Ecto neural progenitor cell (in vitro differentiated cells): ENCODE results near the gene CAPN14.

Experiments used
- DNase-seq: peaks from one replicate; pipeline ENCODE4 v3.0.0-alpha.2; 2018; ENCODE audit warnings: low spot score

Gene CAPN14

DNA sequence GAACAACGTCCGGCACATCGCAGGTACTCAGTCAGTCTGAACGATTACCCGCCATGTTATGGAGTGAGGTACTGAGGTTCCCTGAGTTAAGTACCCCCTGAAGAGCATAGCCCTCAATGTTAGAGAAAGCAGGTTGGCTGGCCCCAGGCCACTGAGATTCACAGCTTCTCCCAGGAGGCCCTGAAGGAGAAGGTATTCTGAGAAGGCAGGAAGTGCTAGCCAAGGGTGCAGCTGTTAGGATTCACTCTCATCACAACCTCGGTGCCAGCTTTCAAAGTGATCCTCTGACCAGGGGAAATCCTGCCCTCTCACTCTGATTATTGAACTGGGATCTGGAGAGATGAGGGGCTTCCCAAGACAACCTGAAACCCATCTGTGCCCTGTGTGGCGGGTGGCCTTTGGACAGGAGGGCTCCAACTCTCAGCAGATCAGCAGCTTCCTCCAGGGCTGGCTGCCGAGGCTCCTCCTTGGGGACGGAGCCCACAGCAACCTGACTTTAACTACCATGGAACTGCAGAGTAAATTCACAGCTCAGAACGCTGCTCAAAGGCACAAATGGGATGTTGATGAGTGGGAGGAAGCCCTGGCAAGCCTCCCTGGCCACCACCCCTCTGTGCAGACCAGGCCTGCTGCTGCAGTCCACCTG is 24.4 kb upstream of the CAPN14 start:
- no peak for DNase-seq

DNA sequence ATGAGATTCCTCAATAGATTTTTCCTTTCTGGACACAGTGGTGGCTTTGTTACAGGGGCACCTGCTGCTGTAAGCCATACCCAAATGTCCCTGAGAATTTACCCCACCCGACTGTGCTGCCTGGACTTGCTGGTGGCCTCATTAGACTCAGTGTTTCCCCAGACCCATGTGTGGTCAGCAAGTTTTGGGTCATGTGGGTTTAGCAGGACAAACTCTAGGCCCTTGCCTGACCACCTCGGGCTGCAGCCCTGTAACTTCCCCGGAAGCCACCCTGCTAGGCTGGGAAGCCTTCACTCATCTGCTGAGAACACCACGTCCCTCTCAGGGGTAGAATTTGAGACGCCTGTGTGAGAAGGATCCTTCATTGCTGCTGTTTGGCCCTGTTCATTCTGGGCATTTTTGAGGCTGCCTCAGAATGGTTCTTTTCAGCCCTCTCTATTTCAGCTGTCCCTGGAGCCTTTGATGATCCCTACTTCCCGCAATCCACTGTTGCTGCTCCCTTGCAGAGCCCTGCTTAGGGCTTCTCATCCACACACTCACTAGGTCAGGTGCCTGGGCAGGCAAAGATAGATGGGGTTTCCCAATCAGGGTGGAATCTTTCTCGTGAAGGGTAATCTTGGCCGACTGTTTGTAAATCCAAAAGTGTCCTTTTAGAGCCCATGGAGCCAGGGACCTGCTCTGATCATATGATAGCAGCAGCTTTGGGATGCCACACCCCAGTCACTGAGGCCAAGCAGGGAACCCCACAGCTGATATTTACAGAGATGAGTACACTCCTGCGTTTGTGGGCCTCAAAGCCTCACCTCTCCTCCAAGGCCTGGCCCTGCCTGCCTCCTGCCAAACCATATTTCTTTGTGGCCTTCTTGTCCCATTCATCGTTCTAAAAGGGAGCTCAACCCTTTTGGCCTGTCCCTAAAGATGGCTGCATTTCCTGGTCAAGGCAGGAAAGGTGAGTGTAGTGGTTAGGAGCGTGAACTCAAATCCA is 23.4 kb upstream of the CAPN14 start:
- DNase-seq = no peak

DNA sequence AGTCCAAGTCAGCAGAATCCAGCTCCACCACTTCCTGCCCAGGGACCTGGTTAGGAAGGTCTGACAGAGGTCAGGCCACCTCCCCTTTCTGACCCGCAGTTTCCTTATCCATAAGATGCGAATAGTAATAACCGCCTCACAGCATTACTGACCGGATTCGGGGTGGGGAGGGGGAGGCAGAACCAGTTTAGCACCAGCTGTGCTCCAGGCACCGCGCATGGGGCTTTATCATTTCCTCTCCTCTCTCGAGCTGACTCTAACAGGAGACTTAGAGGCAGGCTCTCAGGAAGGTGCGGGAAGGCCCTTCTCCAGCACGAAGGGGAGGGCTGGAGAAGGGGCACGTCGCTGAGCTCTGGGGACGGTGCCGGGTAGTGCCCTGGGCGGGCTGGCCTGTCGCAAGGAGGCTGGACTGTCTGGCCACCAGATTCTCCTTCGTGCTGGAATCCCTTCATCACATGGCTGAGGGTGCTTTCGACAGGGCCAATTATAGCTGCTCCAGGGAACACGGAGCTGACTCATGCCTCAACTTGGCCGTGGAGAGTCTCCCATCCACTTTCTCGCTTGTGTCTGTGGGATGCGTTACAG is 22.4 kb upstream of the CAPN14 start:
- no peak for DNase-seq

DNA sequence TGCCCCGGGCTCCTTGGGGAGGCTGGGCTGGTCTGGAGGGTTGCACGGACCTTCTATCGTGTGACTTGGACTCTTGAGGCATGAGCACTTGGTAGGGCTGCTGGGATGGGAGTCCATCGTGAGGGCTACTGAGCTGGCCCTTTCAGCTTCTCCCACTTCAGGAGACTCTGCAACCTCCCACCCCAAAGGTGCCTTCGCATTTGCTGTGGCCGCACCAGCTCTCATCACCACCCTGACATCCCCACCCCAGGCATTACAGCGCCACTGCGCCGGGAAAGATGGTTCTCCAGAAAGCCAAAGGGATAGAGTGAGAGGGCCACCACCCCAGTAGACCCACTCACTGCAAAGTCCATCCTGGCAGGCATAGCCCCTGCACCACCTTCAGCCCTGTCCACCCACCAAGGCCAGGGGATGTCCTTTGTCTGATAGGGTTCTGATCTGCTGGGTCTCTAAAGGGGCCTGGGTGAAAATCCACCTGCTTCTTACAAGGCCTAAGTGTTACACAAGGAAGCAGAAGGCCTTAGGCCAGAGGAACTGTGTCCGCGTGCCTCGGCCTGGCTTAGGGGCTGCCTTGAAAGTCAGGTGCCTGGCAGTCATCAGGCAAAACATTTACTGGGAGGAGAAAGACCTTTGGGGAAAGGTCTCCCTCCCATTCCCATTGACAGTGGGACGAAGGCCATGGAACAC is 21.7 kb upstream of the CAPN14 start:
- no peak for DNase-seq

DNA sequence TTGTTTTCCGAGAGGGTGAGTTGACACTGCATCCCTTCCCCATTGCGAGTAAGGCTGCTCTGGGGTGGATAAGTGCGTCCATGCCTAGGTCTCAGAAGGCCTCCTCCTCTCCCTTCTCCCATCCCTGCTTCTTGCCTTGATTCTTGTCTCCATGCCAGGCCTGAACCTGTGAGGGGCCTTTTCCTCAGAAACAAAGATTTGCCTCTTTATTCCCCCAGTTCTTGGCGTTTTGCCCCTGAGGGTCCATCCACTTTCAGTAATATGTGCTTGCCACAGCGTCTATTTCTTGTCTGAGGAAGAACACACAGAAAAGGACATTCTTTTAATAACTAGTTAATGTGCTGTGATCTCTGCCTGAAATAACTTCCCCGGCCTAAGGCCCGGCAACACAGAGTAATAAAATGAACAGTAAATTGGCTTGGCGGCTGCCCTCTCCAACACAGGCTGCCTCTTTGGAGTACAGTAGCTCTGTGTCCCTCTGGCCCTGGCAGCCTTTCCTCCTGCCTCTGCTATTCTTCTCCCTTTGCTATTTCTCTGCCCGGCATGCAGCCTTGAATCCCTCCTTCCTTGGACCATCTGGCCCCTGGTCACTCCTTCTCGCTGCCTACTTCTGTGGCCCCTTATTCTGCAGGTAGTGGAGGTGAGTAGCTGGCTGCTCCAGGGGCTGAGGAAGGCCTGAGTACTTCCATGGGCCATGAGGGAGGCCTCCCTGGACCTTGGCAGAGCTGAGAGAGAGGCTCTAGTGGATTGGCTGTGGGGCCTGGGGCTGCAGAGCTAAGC is 21.0 kb upstream of the CAPN14 start:
- no peak for DNase-seq

DNA sequence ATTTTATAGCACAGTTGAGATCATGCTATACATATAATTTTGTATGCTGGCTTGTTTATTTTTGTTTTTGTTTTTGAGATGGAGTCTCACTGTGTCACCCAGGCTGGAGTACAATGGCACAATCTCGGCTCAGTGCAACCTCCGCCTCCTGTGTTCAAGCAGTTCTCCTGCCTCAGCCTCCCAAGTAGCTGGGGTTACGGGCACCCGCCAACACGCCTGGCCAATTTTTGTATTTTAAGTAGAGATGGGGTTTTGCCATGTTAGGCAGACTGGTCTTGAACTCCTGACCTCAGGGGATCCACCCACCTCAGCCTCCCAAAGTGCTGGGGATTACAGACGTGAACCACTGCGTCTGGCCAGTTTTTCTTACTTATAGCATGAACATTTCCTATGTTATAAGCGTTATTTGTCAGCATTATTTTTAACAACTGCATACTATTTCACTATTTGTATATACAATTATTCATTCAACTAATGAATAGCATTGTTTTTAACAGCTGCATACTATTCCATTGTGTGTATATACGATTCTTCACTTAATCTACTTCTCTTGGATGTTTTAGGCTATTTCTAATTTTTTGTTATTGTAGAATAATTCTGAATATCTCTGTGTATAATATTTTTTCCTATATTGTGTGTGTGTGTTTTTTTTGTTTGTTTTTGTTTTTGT is 20.2 kb upstream of the CAPN14 start:
- no peak for DNase-seq

GRCh38 chr2:31236433-31237205 is 19.3 kb upstream of the CAPN14 start:
- no peak for DNase-seq

DNA sequence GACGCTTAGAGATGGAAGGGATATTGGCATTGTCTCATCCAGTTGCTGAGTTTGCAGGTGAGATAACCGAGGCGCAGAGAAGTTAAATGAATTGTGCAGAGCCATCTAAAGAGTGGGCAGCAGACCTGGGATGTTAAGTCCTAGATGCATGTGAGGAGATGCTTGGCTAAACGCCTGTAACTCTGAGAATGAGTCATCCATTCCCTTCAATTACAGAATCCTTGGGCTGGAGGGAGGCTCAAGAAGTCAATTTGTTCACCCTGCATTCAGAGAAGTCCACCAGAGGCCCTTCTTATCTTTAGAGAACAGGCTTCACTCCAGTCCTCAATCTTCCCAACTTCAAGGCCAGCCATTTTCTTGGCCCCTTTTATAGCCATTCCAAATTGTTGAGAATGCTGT is 18.2 kb upstream of the CAPN14 start:
- DNase-seq = no peak

GRCh38 chr2:31234683-31235503 is 17.6 kb upstream of the CAPN14 start:
- DNase-seq = no peak

GRCh38 chr2:31233741-31234682 is 16.7 kb upstream of the CAPN14 start, which contains the start of gene EHD3:
EHD3 (plus strand) TSS chr2:31234152; CDS start chr2:31234622, 470 bp downstream.
- peak; percentile 97 for DNase-seq

DNA sequence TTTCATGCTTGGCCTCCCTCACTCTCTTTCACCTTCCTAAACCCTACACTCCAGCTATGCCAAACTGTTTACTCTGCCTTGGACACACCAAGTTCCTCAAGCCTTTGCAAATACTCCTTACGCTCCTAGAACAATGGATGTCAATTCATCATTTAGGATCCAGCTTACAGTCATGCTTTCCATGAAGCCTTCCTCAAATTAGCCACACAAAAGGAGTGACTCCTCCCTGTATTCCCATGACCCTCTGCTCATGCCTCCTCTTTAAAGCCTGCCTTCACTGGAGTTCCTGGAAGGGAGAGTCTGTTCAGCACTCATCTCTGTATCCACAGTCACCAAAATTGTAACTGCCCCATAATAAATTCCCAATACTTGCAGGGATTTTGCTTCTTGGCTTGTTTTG is 15.9 kb upstream of the CAPN14 start:
- no peak for DNase-seq

- DNase-seq = no peak
These were observed 15.3 kb upstream of the CAPN14 start for GRCh38 chr2:31232586-31232985.

DNA sequence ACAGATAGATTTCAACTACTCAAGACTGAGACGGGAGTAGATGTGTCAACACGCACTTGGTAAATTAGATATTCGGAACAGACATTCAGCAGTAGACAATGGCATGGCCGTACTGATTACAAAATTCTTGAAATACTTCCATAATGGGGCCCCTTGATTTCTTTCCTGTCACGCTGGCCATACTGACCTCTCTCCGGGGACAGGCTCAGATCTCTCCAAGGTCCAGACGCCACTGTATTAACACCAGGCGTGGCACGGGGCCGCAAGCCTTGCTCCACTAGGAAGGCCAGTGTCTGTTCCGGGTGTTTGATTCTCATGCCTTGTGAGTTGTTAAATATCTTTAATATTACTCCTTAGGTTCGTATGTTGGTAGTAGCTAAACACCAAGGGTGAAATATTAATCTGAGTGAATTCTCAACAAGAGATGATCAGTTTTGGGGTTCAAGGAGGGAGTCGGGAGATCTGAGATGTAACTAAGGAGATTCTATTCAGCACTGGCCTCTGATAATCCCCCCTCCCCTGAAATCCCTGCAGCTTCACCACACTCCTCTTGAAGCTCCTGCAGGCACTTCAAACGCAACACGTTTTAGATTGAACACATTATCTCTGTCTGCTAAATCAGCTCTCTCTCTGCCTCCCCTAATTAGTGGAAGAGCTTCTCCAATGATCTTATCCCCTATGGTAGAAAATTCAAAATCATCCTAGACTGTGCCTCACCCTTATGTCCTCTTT is 14.4 kb upstream of the CAPN14 start:
- no peak for DNase-seq

DNA sequence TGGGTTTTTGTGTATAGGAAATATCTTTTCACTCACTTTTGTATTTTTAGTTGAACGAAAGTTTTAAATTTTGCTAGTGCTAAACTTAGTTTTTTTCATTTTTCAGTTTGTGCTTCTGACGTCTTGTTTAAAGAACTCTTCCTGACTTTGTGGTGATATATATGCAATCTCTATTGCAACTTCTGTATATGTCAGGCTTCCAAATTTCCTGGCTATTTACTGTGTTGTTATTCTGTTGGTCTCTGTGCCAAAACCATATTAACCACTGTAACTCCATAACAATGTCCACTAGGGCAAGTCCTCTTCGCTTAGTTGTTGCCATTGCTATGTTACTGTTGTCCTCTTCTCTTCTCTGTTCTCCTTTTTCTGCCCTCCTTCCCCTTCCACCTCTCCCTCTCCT is 13.4 kb upstream of the CAPN14 start:
- DNase-seq = no peak

- DNase-seq = no peak
These were observed 11.4 kb upstream of the CAPN14 start for GRCh38 chr2:31228717-31229116.

- no peak for DNase-seq
These were observed 10.4 kb upstream of the CAPN14 start for GRCh38 chr2:31227711-31228125.

DNA sequence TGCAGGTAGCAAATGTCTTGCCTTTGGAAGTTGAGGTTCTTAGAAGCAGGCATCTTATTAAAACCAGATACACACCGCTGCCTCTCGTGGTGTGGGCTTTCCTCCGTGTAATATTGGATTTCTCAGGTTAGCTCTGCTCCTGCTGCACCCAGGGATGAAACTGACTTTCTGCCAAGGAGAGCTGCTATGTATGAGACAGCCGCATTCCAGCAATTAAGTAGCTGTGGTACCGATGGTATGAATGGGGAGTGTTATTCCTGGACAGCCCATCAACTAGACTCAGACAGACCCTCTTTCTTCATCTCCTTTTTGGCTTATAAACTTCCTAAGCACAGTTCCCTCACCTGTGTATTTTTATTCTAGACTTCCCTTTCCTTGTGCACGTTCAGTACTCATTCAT is 9.8 kb upstream of the CAPN14 start:
- no peak for DNase-seq
